ENCODE measurements around the gene ARL4C.

DNA sequence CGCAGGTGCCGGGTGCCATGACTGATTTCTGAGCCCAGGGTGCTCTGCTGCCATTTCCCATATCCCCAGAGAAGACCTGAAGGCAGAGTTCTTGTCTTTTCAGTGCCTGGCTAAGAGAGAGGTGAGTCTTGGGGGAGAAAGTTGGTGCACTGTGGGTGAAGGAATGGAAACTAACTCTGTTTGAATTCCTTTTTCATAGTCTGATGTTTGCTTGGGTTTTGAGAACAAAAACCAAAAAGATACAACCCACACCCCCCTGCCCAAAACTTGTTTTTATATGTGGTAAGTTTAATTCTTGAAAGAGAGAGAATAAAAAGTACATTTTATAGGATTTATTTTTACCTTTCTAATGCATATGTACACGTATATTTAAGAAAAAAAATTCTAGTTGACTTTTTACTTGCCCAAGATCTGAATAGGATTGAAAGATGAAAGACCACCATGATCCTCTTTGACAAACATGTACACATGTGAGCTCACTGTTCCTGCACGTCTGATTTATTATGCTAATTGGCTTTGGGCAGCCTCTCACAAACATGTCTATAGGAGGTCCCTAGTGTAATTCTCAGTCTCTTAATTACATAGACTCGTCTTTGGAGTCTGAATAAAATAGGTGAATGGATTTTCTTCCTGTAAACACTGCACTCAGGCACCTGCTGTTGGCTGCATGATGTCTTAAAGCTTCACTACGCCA is 46.3 kb downstream of the ARL4C start:
- TF ChIP-seq, protein P1, sequence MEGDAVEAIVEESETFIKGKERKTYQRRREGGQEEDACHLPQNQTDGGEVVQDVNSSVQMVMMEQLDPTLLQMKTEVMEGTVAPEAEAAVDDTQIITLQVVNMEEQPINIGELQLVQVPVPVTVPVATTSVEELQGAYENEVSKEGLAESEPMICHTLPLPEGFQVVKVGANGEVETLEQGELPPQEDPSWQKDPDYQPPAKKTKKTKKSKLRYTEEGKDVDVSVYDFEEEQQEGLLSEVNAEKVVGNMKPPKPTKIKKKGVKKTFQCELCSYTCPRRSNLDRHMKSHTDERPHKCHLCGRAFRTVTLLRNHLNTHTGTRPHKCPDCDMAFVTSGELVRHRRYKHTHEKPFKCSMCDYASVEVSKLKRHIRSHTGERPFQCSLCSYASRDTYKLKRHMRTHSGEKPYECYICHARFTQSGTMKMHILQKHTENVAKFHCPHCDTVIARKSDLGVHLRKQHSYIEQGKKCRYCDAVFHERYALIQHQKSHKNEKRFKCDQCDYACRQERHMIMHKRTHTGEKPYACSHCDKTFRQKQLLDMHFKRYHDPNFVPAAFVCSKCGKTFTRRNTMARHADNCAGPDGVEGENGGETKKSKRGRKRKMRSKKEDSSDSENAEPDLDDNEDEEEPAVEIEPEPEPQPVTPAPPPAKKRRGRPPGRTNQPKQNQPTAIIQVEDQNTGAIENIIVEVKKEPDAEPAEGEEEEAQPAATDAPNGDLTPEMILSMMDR (IDR thresholded peaks at IDR 0.05; ENCODE audit: low read depth, low read length) = no peak
- TF ChIP-seq EZH2phosphoT487 (IDR thresholded peaks at IDR 0.05; ENCODE audit: low read depth) = no peak
